Stimulated activated CD4-positive, alpha-beta T cell treated with anti-CD3 and anti-CD28 coated beads, Interleukin-12 subunit alpha, Interleukin-12 subunit beta, amount 100 ng/mL, for 48 hours (primary cell): ENCODE results near the gene UBA1.

Experiments used
- DNase-seq, 3 donors: peaks; one replicate each; pipeline ENCODE4 v3.0.0-alpha.2; 2020; ENCODE audit warnings: low read depth in 2 of 3, low spot score in 1 of 3

Gene UBA1

DNA sequence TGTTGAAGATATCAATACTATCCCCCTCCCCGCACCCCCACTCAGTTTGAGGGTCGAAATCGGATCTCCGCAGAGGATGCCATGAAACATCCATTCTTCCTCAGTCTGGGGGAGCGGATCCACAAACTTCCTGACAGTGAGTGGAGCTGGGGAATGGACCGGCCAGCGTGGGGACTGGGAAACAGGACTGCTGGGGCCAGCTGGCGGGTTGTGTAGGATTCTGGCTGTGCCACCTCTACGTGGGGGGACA lies 33.6 kb downstream of the UBA1 start:
- no peak for DNase-seq

DNA sequence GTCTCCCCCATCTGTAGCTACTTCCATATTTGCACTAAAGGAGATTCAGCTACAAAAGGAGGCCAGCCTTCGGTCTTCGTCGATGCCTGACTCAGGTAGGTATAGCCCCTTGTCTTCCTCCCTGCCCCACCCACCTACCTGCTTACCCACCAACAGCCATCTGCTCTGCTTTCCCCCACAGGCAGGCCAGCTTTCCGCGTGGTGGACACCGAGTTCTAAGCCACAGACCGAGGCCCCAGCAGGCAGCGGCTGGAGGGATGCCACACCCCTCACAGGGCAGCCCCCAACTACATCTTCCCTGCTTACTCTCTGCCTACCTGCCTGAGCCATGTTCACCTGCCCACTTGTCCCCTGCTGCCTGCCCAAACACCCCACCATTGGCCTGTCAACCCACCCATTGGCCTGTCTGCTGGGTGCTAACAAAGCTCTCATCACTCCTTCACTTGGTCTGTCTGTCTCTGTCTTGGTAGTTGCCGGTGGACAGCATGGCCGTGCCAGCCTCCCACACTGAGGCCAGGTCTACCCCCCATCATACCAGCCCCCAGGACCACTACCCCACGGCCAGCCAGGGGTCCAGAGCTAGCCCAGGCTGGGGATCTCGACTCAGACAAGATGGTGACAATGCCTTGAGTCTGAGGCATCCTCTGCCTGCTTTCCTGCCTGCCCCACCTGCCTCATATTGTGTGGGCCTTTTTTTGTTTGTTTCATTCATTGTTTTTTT lies 35.1 kb downstream of the UBA1 start:
- no peak for DNase-seq

DNA sequence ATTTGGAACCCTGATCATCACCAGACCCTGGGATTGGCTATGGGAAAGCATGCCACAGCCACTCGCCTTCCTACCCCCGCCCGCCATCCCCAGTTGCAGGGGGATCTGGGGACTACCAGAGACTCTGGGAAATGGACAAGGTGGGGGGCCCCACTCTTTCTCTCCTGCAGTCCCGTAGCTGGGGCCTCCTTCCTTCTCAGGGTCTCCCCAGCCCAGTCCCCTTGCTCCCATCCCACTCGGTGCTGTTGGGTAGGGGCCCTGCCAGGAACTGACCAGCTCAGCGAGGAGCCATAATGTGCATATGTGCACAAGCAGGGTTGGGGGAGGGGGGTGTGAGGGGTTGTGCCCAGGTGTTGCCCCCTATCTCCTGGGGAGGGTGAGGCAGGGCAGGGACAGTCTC lies 35.8 kb downstream of the UBA1 start:
- no peak for DNase-seq

DNA sequence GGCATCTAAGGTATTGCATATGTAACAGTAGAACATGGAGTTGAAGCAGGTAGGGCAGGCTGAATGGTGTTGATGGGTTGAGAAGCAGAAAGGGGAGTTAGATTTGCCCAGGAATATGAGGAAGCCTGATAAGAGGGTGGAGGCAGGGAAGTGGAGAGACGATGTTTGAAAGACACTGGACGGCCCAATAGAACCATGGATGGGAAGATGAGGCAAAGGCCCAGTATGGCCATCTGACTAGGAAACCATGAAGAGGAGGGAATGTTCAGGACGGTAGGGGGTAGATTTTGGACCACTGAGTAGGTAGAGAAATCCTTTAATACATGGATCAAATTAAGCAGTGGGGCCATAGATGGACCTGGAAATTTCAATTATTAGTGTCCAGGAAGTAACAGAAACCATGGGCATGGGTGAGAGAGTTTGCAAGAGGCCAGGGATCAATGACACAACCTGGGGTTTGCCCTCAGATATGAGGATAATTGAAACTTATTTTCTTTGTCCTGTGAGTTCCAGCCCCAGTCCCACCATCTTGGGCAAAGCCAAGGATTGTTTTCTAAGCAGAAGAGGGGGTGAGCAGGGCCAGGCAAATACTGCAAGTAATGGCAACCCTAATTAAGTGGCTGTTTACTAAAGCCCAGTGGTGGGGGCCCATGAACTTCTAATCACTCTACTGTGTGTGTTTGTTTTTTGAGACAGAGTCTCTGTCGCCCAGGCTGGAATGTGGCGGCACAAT lies 36.7 kb downstream of the UBA1 start:
- no peak for DNase-seq

DNA sequence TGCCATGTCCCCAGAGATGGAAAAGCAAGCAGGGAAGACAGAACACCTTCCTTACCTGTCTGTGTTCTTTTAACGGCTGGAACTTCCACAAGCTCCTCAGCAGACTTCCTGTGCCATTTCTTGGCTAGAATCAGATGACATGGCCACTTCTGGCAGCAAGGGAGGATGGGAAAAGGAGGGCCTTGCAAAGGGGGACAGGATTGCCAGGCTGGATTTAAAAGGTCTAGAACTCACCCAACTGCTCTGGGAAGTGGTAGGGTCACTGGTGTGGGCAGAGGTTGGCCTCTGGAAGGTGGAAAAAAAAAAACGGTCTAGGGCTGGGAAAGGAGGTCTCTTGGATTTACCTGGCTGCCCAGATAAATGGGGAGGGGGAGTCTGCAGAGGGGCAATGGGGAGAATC lies 37.5 kb downstream of the UBA1 start:
- DNase-seq: no peak

DNA sequence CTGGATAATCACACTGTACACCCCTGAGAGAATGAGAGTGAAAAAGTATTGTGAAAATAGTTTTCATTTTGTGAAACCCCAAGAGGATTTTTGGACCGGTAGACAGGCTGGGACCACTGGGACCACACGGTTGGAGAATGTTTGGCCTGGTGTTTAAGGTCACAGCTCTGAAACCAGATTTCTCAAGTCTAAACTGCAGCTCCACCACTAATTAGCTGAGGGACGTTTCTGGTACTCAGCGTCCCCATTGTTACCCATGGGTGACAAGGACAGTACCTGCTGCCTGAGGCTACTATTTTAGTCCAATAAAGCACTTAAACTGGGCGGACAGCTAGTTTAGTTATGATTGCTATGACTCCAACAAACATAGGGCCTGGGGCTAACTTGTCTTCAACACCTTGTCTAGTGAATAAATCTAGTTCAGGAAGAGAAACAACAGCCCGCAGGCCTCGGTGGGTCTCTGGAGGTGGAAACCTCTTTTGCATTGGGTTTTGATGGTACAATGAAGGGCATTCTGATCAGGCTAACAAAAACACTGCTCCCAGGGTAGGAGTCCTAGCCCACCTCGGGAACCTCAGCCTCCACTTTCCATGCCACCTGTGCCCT lies 38.7 kb downstream of the UBA1 start:
- DNase-seq: no peak

DNA sequence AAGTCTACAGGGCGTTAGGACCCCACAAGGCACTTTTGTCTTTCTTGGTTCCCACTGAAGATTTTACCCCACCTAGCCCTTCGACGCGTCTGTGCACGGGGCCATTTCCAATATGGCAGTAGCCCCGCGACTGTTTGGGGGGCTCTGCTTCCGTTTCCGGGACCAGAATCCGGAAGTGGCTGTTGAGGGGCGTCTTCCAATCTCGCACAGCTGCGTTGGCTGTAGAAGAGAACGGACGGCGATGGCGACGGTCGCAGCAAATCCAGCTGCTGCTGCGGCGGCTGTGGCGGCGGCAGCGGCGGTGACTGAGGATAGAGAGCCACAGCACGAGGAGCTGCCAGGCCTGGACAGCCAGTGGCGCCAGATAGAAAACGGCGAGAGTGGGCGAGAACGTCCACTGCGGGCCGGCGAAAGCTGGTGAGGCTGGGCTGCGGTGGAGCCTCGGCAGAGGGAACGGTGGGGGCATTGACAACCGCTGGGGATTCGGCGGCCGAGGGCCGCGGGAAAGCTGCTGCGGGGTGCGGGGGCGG lies 39.2 kb downstream of the UBA1 start, which contains the start of gene USP11:
USP11 (plus strand) TSS at position 207 of the 530 bp plus-strand sequence; CDS start at position 242, 35 bp downstream.
- DNase-seq: no peak

DNA sequence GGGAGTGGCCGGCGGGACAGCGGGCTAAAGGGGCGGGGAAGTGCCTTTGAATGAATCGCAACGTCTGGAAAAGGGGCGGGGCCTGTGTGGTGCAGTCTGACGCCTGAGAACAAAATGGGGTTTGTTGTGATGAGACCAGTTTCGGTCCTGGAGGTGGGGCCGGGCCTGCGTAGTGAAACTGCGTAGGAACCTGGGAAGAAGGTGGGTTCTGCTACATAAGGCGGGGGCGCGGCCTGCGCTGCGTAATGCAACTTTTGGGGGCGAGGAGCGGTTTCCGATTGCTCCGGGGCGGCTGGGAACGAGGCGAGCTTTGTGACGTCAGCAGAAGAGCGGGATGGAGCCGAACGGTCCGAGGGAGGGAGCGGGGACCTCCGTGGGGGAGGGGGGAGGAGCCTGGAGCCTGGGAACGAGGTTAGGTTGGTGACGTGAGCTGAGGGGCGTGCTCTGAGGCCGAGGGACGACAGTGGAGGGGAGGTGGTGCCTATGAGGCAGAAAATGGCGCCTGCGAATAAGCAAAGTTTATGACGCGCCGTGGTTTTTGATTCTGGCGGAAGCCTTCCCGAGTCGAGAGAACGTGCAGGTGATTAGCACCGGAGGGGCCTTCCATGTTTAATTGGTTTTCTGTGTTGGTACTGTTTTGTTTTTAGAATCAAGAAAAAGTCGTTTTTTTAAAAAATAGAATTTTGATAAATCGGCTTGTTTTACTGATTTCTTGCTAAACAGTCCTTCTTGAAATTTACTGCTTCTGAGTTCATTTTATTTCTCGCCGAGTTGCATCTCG lies 39.9 kb downstream of the UBA1 start:
- peak; percentile 86 to 92 (median 89) for DNase-seq

GRCh38 chrX:47234583-47234982 lies 41.0 kb downstream of the UBA1 start:
- DNase-seq: no peak

GRCh38 chrX:47235691-47236103 lies 42.1 kb downstream of the UBA1 start:
- no peak for DNase-seq

DNA sequence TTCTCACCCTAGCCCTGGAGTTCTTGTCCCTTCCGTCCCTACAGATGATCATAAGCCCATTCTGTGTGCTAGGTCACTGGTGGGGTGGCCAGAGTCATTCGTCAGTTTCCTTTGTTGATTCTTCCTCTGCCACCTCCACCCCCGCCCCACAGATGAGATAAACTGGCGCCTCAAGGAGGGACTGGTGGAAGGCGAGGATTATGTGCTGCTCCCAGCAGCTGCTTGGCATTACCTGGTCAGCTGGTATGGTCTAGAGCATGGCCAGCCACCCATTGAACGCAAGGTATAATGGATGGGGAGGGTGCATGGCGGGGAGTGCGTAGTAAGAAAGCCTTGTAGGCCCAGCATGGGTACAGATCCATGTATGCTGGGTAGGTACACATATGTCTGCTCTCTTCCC lies 45.6 kb downstream of the UBA1 start:
- no peak for DNase-seq

GRCh38 chrX:47239898-47240545 lies 46.4 kb downstream of the UBA1 start:
- no peak for DNase-seq

- DNase-seq: no peak
These were observed 47.0 kb downstream of the UBA1 start for GRCh38 chrX:47240619-47241018.

GRCh38 chrX:47241201-47242011 lies 47.8 kb downstream of the UBA1 start:
- no peak for DNase-seq

DNA sequence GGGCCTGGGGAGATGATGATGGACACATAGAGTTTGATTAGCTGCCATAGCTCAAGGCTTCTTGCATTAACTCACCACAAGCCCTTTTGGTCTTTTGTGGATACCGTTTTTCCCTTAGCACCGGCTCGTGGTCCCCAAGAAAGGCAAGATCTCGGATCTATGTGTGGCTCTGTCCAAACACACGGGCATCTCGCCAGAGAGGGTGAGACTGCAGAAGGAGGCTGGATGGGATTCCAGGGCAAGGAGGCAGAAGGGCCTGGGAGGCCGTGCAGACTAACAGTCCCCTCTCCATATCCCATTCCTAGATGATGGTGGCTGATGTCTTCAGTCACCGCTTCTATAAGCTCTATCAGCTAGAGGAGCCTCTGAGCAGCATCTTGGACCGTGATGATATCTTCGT lies 48.7 kb downstream of the UBA1 start:
- DNase-seq: no peak

DNA sequence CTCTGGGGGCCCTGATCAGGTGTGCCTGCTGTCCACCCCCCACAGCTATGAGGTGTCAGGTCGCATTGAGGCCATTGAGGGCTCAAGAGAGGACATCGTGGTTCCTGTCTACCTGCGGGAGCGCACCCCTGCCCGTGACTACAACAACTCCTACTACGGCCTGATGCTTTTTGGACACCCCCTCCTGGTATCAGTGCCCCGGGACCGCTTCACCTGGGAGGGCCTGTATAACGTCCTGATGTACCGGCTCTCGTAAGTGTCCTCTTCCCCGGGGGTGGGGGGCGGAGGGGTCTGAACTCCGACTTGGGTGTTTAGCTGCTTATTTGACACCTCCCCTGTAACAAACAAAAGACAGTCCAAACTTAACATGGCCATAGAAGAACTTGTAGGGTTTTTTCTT lies 49.7 kb downstream of the UBA1 start:
- DNase-seq: no peak

- no peak for DNase-seq
These were observed 51.0 kb downstream of the UBA1 start for GRCh38 chrX:47244676-47245075.

DNA sequence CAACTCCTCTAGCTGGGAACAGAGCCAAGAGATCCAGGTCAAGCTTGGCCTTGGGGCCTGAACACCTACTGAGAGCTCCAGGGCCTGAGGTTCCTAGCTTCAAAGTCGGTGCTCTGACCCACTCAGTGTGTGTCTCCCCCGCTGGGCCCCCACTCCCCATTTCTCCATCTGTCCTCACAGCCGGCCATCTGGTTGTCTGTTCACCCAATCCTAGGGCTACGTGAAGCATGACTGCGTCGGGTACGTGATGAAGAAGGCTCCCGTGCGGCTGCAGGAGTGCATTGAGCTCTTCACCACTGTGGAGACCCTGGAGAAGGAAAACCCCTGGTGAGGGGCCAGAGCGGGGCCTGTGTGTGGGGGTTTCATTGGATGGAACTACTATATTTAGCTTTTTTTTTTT lies 51.5 kb downstream of the UBA1 start:
- DNase-seq: no peak

DNA sequence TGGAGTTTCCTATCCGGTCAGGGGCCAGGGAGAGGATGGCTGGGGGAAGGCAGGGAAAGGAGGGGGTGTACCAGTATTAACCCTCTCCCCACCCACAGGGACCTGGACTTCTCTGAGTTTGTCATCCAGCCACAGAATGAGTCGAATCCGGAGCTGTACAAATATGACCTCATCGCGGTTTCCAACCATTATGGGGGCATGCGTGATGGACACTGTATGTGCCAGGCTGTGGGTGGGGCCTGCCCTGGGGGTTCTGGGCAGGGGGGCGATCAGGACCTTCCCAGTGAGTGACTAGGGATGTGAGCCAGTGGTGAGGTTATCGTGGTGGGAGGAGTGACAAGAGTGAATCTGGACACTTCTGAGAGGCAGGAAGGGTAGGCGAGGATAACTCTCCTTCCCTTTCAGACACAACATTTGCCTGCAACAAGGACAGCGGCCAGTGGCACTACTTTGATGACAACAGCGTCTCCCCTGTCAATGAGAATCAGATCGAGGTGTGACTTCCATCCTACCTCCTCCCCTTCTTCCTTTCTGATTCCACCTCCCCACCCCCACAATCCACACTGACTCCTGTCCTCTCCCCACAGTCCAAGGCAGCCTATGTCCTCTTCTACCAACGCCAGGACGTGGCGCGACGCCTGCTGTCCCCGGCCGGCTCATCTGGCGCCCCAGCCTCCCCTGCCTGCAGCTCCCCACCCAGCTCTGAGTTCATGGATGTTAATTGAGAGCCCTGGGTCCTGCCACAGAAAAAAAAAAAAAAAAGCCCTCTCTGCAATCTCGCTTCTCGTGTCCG lies 53.8 kb downstream of the UBA1 start:
- DNase-seq: no peak

- DNase-seq: no peak
These were observed 54.3 kb downstream of the UBA1 start for GRCh38 chrX:47247999-47248320.
